ENCODE results near the gene TACSTD2. TPM values are rescaled to one million over a fixed set of nuclear protein-coding genes. Genes with fewer than 3 reads are reported as not detected.

TACSTD2 gene
- polyA plus RNA-seq, 1 donor from 2014 or later = not detected

GRCh38 chr1:58618303-58618702 is 41.3 kb upstream of the TACSTD2 start:
- Histone ChIP-seq H3K27ac (ENCODE audit: low read length) (no peak overlapping the region), H2AFZ (ENCODE audit: low read depth, low read length) (no peak overlapping the region), H4K20me1 (ENCODE audit: insufficient read depth) (no peaks in the 10 kb centered on the region), H3K79me2 (replicated peaks; ENCODE audit: insufficient read depth, low read length) (no peaks in the 10 kb centered on the region), H3K4me3 (ENCODE audit: low read length) (no peak overlapping the region), H3K4me2 (ENCODE audit: low read length) (no peak overlapping the region), H3K9ac (ENCODE audit: low read length) (no peak overlapping the region), H3K27me3 (ENCODE audit: insufficient read depth, low read depth, low read length) (no peaks in the 10 kb centered on the region), H3K9me3 (ENCODE audit: low read length) (no peaks in the 10 kb centered on the region), H3K9me2 (ENCODE audit: insufficient read depth, low read length) (no peaks in the 10 kb centered on the region), H3F3A (ENCODE audit: insufficient read depth, low read length, poor library complexity, severe bottlenecking) (no peaks in the 10 kb centered on the region), H3K36me3 (ENCODE audit: insufficient read depth, low read length) (no peaks in the 10 kb centered on the region)
- TF ChIP-seq, protein P1, sequence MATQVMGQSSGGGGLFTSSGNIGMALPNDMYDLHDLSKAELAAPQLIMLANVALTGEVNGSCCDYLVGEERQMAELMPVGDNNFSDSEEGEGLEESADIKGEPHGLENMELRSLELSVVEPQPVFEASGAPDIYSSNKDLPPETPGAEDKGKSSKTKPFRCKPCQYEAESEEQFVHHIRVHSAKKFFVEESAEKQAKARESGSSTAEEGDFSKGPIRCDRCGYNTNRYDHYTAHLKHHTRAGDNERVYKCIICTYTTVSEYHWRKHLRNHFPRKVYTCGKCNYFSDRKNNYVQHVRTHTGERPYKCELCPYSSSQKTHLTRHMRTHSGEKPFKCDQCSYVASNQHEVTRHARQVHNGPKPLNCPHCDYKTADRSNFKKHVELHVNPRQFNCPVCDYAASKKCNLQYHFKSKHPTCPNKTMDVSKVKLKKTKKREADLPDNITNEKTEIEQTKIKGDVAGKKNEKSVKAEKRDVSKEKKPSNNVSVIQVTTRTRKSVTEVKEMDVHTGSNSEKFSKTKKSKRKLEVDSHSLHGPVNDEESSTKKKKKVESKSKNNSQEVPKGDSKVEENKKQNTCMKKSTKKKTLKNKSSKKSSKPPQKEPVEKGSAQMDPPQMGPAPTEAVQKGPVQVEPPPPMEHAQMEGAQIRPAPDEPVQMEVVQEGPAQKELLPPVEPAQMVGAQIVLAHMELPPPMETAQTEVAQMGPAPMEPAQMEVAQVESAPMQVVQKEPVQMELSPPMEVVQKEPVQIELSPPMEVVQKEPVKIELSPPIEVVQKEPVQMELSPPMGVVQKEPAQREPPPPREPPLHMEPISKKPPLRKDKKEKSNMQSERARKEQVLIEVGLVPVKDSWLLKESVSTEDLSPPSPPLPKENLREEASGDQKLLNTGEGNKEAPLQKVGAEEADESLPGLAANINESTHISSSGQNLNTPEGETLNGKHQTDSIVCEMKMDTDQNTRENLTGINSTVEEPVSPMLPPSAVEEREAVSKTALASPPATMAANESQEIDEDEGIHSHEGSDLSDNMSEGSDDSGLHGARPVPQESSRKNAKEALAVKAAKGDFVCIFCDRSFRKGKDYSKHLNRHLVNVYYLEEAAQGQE (IDR thresholded peaks at IDR 0.05; ENCODE audit: borderline replicate concordance) = no peak
- TF ChIP-seq TAF1 (IDR thresholded peaks at IDR 0.05; ENCODE audit: low read depth) = no peak
- no peak for TF ChIP-seq RAD21 (conservative IDR thresholded peaks at IDR 0.05)
- no peak for TF ChIP-seq EP300 (conservative IDR thresholded peaks at IDR 0.05; ENCODE audit: poor library complexity, severe bottlenecking)
- no peak for TF ChIP-seq EZH2 (IDR thresholded peaks at IDR 0.05; ENCODE audit: borderline replicate concordance, insufficient read depth, low read length, poor library complexity, severe bottlenecking)
- TF ChIP-seq MXI1 (conservative IDR thresholded peaks at IDR 0.05; ENCODE audit: poor library complexity, severe bottlenecking) = no peak
- TF ChIP-seq POLR2AphosphoS5 (IDR thresholded peaks at IDR 0.05) = no peak
- no peak for TF ChIP-seq SMC3 (conservative IDR thresholded peaks at IDR 0.05; ENCODE audit: poor library complexity)
- TF ChIP-seq, protein P2, sequence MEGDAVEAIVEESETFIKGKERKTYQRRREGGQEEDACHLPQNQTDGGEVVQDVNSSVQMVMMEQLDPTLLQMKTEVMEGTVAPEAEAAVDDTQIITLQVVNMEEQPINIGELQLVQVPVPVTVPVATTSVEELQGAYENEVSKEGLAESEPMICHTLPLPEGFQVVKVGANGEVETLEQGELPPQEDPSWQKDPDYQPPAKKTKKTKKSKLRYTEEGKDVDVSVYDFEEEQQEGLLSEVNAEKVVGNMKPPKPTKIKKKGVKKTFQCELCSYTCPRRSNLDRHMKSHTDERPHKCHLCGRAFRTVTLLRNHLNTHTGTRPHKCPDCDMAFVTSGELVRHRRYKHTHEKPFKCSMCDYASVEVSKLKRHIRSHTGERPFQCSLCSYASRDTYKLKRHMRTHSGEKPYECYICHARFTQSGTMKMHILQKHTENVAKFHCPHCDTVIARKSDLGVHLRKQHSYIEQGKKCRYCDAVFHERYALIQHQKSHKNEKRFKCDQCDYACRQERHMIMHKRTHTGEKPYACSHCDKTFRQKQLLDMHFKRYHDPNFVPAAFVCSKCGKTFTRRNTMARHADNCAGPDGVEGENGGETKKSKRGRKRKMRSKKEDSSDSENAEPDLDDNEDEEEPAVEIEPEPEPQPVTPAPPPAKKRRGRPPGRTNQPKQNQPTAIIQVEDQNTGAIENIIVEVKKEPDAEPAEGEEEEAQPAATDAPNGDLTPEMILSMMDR (IDR thresholded peaks at IDR 0.05; ENCODE audit: poor library complexity, severe bottlenecking) = no peak

DNA sequence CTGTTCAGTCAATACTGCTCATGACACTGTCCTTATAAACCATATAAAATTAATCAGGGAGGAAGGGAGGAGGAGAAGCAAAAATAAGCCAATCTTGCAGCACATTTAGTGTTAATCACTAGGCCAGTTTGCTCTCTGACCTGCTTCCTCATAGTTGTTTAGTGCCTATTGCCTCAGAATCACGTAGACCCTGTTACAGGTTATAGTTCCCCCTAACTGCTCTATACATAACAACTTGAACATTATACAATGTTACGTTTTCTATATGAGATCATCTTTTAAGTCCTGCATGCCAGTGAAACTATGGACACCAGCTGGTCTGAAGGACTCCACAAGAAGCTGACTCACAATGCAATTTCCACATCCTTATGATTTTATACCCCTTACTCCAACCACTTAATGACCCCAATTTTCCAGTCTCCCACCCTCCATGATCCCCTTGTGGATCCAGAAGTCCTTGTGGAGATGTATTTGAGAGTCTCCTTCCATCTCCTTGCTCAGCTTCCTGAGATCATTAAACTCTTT is 34.9 kb upstream of the TACSTD2 start:
- no peak overlapping the region for H2AFZ ChIP-seq (ENCODE audit: low read depth, low read length)
- H3K9me2 ChIP-seq (ENCODE audit: insufficient read depth, low read length) = no peaks in the 10 kb centered on the region
- no peaks in the 10 kb centered on the region for H4K20me1 ChIP-seq (ENCODE audit: insufficient read depth)
- H3K4me2 ChIP-seq (ENCODE audit: low read length) = no peak overlapping the region
- no peaks in the 10 kb centered on the region for H3K9me3 ChIP-seq (ENCODE audit: low read length)
- no peak overlapping the region for H3K4me3 ChIP-seq (ENCODE audit: low read length)
- H3F3A ChIP-seq (ENCODE audit: insufficient read depth, low read length, poor library complexity, severe bottlenecking) = no peaks in the 10 kb centered on the region
- no peak overlapping the region for H3K9ac ChIP-seq (ENCODE audit: low read length)
- no peaks in the 10 kb centered on the region for H3K79me2 ChIP-seq (replicated peaks; ENCODE audit: insufficient read depth, low read length)
- H3K27me3 ChIP-seq (ENCODE audit: insufficient read depth, low read depth, low read length) = no peaks in the 10 kb centered on the region
- H3K27ac ChIP-seq (ENCODE audit: low read length) = no peak overlapping the region
- no peaks in the 10 kb centered on the region for H3K36me3 ChIP-seq (ENCODE audit: insufficient read depth, low read length)
- no peak for TF ChIP-seq EP300 (conservative IDR thresholded peaks at IDR 0.05; ENCODE audit: poor library complexity, severe bottlenecking)

DNA sequence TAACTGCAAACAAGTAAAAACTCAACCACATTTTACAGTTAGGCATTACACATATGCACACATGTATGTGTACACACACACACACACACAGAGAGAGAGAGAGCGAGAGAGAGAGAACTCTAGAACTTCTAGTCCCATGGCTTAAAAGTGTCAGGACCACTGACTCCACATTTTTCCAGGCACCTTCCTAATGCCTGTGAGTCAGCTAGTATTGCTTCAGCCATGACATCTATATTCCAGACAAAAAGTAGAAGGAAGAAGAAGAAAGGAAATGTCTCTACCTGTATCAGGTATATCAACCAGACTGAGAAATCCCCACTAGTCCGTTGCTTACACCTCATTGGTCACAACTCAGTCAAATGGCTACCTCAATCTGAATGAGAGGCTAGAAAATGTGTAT is 31.9 kb upstream of the TACSTD2 start:
- Histone ChIP-seq H3K9me2 (ENCODE audit: insufficient read depth, low read length) (no peaks in the 10 kb centered on the region), H3K27ac (ENCODE audit: low read length) (no peak overlapping the region), H2AFZ (ENCODE audit: low read depth, low read length) (no peak overlapping the region), H3K4me3 (ENCODE audit: low read length) (no peak overlapping the region), H3K79me2 (replicated peaks; ENCODE audit: insufficient read depth, low read length) (no peaks in the 10 kb centered on the region), H4K20me1 (ENCODE audit: insufficient read depth) (no peaks in the 10 kb centered on the region), H3K27me3 (ENCODE audit: insufficient read depth, low read depth, low read length) (no peaks in the 10 kb centered on the region), H3K36me3 (ENCODE audit: insufficient read depth, low read length) (no peaks in the 10 kb centered on the region), H3K9ac (ENCODE audit: low read length) (no peak overlapping the region), H3F3A (ENCODE audit: insufficient read depth, low read length, poor library complexity, severe bottlenecking) (no peaks in the 10 kb centered on the region), H3K4me2 (ENCODE audit: low read length) (no peak overlapping the region), H3K9me3 (ENCODE audit: low read length) (no peaks in the 10 kb centered on the region)
- TF ChIP-seq EZH2 (IDR thresholded peaks at IDR 0.05; ENCODE audit: borderline replicate concordance, insufficient read depth, low read length, poor library complexity, severe bottlenecking) = no peak
- TF ChIP-seq, protein P2 (IDR thresholded peaks at IDR 0.05; ENCODE audit: poor library complexity, severe bottlenecking) = no peak
- TF ChIP-seq TAF1 (IDR thresholded peaks at IDR 0.05; ENCODE audit: low read depth) = no peak
